ENCODE results near the gene ERBIN.

Gene ERBIN

GRCh38 chr5:66130493-66130892 is 204.1 kb downstream of the ERBIN start:
- DNase-seq (ENCODE audit: low spot score) = no peak
